ENCODE data around the gene ACKR4. TPM values are rescaled to one million over a fixed set of nuclear protein-coding genes. Genes with fewer than 3 reads are reported as not detected.
A peak's percentile ranks its signal among the peaks of the same experiment; 100 is the strongest.

Gene ACKR4
- total and polyA plus RNA-seq, 8 donors = 0.70 to 2.1 (median 1.1) TPM

DNA sequence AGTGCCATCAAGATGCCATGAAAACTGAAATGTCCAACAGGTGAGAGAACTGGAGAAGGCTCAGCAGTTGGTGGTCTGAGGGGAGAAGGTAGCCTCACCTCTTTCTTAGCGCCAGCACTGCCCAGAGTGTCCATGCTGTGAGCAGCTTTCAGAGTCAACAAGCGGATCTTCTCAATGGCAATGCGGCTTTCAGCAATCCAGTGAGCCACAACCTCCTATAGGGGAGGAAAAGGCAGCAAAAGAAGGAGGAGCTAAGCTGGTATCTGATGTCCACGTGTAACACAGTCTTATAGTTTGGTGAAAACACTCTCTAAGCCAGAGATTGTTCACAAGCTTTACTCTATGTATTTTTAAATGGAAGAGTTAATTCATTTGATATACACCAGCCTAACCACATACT, 36.1 kb upstream of the ACKR4 start:
- H3K27ac ChIP-seq = no peak overlapping the region
- FAIRE-seq (no peak), ATAC-seq (no peak), DNase-seq (no peak)
- 87 to 90% methylated on average over 4 of the region's 4 CpGs for WGBS, 2 donors
- no peak overlapping the region for H3K4me3 ChIP-seq
- H3K9me3 ChIP-seq = no peaks in the 10 kb centered on the region
- intact Hi-C loops (cut with DNase I) = no loop called here
- H3K4me1 ChIP-seq = no peaks in the 10 kb centered on the region
- TF ChIP-seq, protein P1, sequence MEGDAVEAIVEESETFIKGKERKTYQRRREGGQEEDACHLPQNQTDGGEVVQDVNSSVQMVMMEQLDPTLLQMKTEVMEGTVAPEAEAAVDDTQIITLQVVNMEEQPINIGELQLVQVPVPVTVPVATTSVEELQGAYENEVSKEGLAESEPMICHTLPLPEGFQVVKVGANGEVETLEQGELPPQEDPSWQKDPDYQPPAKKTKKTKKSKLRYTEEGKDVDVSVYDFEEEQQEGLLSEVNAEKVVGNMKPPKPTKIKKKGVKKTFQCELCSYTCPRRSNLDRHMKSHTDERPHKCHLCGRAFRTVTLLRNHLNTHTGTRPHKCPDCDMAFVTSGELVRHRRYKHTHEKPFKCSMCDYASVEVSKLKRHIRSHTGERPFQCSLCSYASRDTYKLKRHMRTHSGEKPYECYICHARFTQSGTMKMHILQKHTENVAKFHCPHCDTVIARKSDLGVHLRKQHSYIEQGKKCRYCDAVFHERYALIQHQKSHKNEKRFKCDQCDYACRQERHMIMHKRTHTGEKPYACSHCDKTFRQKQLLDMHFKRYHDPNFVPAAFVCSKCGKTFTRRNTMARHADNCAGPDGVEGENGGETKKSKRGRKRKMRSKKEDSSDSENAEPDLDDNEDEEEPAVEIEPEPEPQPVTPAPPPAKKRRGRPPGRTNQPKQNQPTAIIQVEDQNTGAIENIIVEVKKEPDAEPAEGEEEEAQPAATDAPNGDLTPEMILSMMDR (IDR thresholded peaks at IDR 0.05) = no peak
- H3K36me3 ChIP-seq = no peaks in the 10 kb centered on the region
- no peaks in the 10 kb centered on the region for H3K27me3 ChIP-seq

DNA sequence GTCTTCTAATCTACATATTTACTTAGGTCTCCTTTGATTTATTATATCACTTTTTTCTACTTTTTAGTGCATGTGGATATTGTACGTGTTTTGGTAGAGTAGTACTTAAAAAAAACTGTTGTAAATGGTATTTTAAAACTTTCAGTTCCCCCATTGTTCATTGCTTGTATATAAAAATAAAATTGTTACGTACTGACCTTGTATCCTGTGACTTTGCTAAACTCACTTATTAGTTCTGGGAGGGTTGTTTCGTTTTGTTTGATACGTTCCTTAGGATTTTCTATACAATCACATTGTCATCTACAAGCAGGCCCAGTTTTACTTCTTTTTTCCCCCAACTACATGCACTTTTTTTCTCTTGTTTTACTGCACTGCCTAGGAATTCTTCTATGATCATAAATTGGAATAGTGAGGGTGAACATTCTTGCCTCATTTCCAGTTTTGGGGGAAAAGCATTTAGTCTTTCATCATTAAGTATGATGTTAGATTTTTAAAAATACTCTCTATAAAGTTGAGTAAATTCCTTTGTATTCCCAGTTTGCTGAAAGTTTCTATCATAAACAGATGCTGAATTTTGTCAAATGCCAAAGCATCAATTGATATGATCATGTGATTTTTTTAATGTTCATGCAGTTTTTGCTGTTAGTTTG, 33.5 kb upstream of the ACKR4 start:
- ATAC-seq (no peak), DNase-seq (no peak), FAIRE-seq (no peak)
- no peaks in the 10 kb centered on the region for H3K36me3 ChIP-seq
- H3K4me1 ChIP-seq = no peaks in the 10 kb centered on the region
- WGBS, 2 donors = 88 to 92% methylated on average over 4 of the region's 4 CpGs
- intact Hi-C loops (cut with DNase I) = no loop called here
- H3K4me3 ChIP-seq = no peak overlapping the region
- no peaks in the 10 kb centered on the region for H3K27me3 ChIP-seq
- TF ChIP-seq, protein P1 (IDR thresholded peaks at IDR 0.05) = no peak
- H3K27ac ChIP-seq = no peak overlapping the region
- H3K9me3 ChIP-seq = no peaks in the 10 kb centered on the region

DNA sequence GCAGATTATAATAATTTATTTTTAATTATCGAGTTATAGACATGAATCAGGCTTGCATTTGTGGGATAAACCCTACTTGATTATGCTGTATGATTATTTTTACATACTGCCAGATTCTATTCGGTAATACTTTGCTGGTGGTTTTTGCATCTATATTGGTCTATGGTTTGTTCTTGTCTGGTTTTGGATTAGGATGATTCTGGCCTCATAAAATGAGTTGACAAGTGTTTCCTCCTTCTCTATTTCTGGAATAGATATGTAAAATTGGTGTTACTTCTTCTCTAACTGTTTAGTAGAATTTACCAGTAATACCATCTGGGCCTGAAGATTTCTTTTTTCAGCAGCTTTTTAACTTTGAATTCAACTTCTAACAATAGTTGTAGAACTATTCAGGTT, 33.0 kb upstream of the ACKR4 start:
- Histone ChIP-seq H3K9me3 (no peaks in the 10 kb centered on the region), H3K27ac (no peak overlapping the region), H3K4me3 (no peak overlapping the region), H3K36me3 (no peaks in the 10 kb centered on the region), H3K27me3 (no peaks in the 10 kb centered on the region), H3K4me1 (no peaks in the 10 kb centered on the region)
- TF ChIP-seq, protein P1 (IDR thresholded peaks at IDR 0.05) = no peak
- WGBS, 2 donors = 91 to 93% methylated on average over 2 of the region's 2 CpGs
- ATAC-seq (no peak), DNase-seq (no peak), FAIRE-seq (no peak)
- intact Hi-C loops (cut with DNase I) = no loop called here

DNA sequence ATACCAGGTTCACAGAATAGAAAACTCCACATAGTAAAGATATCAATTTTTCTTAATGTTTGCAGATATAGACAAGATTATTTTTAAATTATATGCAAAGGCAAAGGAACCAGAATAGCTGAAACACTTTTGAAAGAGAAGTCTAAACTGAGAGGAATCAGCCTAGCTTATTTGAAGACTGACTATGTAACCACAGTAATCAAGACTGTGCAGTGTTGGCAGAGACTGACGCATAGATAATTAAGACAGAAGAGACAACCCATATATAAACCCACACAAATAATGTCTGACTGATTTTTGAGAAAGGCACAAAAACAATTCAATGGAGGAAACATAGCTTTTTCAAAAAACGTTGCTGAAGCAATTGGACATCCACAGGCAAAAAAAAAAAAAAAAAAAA, 28.6 kb upstream of the ACKR4 start:
- TF ChIP-seq, protein P1 (IDR thresholded peaks at IDR 0.05) = no peak
- FAIRE-seq (no peak), ATAC-seq (no peak), DNase-seq (no peak)
- no peak overlapping the region for H3K4me3 ChIP-seq
- no peaks in the 10 kb centered on the region for H3K4me1 ChIP-seq
- WGBS, 2 donors = 76 to 78% methylated on average over 2 of the region's 2 CpGs
- intact Hi-C loops (cut with DNase I) = no loop called here
- no peaks in the 10 kb centered on the region for H3K27me3 ChIP-seq
- no peaks in the 10 kb centered on the region for H3K36me3 ChIP-seq
- H3K27ac ChIP-seq = no peak overlapping the region
- H3K9me3 ChIP-seq = no peaks in the 10 kb centered on the region

DNA sequence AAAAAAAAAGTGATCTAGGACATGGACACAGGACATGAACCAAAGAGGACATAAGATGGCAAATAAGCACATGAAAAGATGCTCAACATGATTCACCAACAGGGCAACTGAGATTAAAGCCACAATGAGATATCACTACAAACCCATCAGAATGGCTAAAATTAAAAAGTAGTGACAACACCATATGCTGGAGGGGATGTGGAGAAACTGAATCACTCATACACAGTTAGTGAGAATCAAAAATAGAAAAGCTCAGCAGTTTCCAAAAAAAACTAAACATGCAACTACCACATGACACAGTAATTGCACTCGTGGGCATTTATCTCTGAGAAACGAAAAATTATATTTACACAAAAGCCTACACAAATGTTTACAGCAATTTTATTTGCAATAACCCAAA, 27.9 kb upstream of the ACKR4 start:
- H3K4me1 ChIP-seq = no peaks in the 10 kb centered on the region
- ATAC-seq (peak in 3 of 4 donors; percentile 17 to 65 (median 40)), FAIRE-seq (no peak), DNase-seq (no peak)
- no peaks in the 10 kb centered on the region for H3K36me3 ChIP-seq
- no peaks in the 10 kb centered on the region for H3K27me3 ChIP-seq
- TF ChIP-seq, protein P1 (IDR thresholded peaks at IDR 0.05) = no peak
- H3K4me3 ChIP-seq = no peak overlapping the region
- 12 to 21% methylated on average over 2 of the region's 2 CpGs for WGBS, 2 donors
- no peak overlapping the region for H3K27ac ChIP-seq
- intact Hi-C loops (cut with DNase I) = no loop called here
- no peaks in the 10 kb centered on the region for H3K9me3 ChIP-seq

Data from pancreas (tissue), 10 donors.